Epithelial cell of esophagus (primary cell): ENCODE data around the gene UBAP1.
A peak's percentile ranks its signal among the peaks of the same experiment; 100 is the strongest.

Experiments used
- DNase-seq: peaks from one replicate; pipeline ENCODE4 v3.0.0; 2010; ENCODE audit warnings: low read depth
- H3K4me3 ChIP-seq: 2 replicates; pipeline ENCODE4 v1.5.1; 2011; ENCODE audit warnings: mild to moderate bottlenecking, low read length, control low read depth
- TF ChIP-seq, protein P1 (sequence below): IDR thresholded peaks from 2 replicates; pipeline ENCODE4 v1.5.1; 2011; ENCODE audit warnings: low read depth, mild to moderate bottlenecking, low read length, control low read depth, inconsistent platforms; ENCODE audit not compliant: insufficient read depth; ENCODE audit errors: missing control alignments

Gene UBAP1

GRCh38 chr9:34143116-34143515 lies 35.7 kb upstream of the UBAP1 start:
- no peak for DNase-seq
- TF ChIP-seq, protein P1, sequence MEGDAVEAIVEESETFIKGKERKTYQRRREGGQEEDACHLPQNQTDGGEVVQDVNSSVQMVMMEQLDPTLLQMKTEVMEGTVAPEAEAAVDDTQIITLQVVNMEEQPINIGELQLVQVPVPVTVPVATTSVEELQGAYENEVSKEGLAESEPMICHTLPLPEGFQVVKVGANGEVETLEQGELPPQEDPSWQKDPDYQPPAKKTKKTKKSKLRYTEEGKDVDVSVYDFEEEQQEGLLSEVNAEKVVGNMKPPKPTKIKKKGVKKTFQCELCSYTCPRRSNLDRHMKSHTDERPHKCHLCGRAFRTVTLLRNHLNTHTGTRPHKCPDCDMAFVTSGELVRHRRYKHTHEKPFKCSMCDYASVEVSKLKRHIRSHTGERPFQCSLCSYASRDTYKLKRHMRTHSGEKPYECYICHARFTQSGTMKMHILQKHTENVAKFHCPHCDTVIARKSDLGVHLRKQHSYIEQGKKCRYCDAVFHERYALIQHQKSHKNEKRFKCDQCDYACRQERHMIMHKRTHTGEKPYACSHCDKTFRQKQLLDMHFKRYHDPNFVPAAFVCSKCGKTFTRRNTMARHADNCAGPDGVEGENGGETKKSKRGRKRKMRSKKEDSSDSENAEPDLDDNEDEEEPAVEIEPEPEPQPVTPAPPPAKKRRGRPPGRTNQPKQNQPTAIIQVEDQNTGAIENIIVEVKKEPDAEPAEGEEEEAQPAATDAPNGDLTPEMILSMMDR, result no peak

DNA sequence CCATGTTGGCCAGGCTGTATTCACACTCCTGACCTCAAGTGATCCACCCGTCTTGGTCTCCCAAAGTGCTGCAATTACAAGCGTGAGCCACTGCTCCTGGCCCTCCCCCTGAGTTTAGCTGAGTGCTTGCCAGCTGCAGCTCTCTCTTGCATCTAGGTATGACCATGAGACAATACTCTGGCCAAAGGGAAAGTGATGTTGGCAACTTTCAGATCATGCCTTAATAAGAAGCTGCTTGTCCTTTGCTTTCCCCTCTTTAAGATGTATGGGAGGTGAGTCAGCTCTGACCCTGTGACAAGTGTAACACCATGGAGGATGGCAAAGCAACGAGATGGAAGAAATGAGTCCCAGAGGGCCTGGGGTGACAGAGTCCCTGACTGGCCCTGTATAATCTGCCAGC lies 33.7 kb upstream of the UBAP1 start:
- no peak for DNase-seq
- H3K4me3 ChIP-seq, result no peak overlapping the region
- TF ChIP-seq, protein P1, result no peak

More at GRCh38 chr9:34143116-34143515, 35.7 kb upstream of the UBAP1 start:
- no peak overlapping the region for H3K4me3 ChIP-seq

DNA sequence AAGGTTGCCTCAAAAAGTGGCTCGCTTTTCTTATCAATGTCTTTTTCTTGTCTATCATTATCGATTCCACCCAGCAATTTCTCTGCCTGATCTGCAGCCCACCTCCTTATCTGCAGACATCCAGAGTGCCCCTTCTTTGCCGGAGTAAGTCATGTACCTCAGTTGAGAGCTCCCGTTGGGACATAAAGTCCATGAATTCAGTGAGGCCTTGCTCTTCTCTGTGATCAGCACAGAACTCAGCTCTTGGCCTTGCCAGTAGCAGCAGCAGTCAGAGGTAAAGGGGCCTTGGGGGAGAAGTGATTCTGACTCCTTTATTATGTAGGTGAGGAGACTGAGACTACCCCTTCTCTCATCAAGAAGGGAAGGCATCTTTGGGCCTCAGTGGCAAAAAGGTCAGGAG lies 27.4 kb upstream of the UBAP1 start:
- H3K4me3 ChIP-seq, result no peak overlapping the region
- TF ChIP-seq, protein P1, result no peak
- DNase-seq, result no peak

- DNase-seq, result no peak
Observed at GRCh38 chr9:34154057-34154456, 24.8 kb upstream of the UBAP1 start.

GRCh38 chr9:34157318-34157717 lies 21.5 kb upstream of the UBAP1 start:
- TF ChIP-seq, protein P1, result no peak
- H3K4me3 ChIP-seq, result no peak overlapping the region
- no peak for DNase-seq

More at GRCh38 chr9:34154057-34154456, 24.8 kb upstream of the UBAP1 start:
- no peak overlapping the region for H3K4me3 ChIP-seq
- TF ChIP-seq, protein P1, result no peak

- TF ChIP-seq, protein P1, result no peak
- no peak for DNase-seq
- no peak overlapping the region for H3K4me3 ChIP-seq
Observed at GRCh38 chr9:34157898-34158297, 20.9 kb upstream of the UBAP1 start.

DNA sequence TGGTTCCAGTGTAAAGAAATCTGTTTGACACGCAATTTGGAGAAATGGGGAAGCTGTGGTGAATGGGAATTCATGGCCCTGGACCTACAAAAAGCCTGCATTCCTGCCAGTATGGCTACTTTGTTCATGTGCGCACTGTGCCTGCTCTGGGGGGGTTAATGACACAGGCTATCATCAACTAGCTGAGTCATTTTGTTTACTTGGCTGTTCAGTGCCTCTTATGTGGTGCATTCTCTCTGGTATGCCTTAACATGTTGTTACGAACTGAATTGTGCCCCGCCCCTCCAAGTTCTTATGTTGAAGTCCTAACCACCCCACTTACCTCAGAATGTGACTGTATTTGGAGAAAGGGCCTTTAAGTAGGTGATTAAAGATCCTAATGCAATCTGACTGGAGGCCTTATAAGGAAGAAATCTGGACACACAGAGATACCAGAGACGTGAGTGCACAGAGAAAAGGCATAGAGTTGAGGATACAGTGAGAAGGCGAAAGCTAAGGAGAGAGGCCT lies 20.4 kb upstream of the UBAP1 start:
- TF ChIP-seq, protein P1, result no peak
- H3K4me3 ChIP-seq, result no peak overlapping the region
- peak; percentile 100 for DNase-seq
